ENCODE data around the gene PLD4. TPM values are rescaled to one million over a fixed set of nuclear protein-coding genes. Genes with fewer than 3 reads are reported as not detected.

The PLD4 gene
- total and polyA plus RNA-seq, 9 of the 15 experiments (the other 6 are each of a cell fraction or from before 2014, with no cell fraction given), result 0.18 to 0.24 TPM; not detected in 7

DNA sequence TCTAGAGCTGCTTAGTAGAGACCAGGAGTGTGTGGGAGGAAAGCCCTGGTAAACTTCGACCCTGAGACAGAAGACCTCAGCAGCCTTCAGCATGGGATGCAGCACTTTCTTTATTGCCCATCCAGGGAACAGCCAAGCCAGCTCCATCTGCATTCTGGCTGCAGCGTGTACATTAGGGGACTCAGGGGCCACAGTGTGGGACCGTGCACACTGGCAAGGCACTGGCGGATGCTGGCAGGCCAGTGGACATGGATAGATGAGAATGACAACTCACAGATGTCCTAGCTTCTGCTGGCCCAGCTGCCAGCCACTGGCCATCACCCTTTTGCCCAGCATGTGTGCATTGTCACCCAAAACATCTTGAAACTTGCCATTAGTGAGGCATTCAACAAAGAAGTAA, 12.5 kb downstream of the PLD4 start:
- Histone ChIP-seq H3K4me3 (no peak overlapping the region), H3K4me2 (ENCODE audit: insufficient read depth, low read length) (no peak overlapping the region), H3K9me1 (ENCODE audit: control insufficient read depth, insufficient read depth, low read length) (no peaks in the 10 kb centered on the region), H2AFZ (ENCODE audit: low read depth, low read length) (no peak overlapping the region), H3K9me3 (replicated peaks; ENCODE audit: control insufficient read depth, insufficient read depth, low read depth, low read length) (no peaks in the 10 kb centered on the region), H3K79me2 (ENCODE audit: control insufficient read depth, insufficient read depth, low read length) (no peaks in the 10 kb centered on the region), H3K36me3 (ENCODE audit: control insufficient read depth, insufficient read depth, low read length) (no peaks in the 10 kb centered on the region), H3K27ac (ENCODE audit: extremely low read depth, low read depth, low read length) (no peak overlapping the region), H4K20me1 (replicated peaks; ENCODE audit: control insufficient read depth, insufficient read depth, low read length) (no peaks in the 10 kb centered on the region; the same call in 1 of the 2 replicates), H3K4me1 (replicated peaks in 1 of 2; ENCODE audit: control insufficient read depth in 2 of 2, insufficient read depth in 2 of 2, low read length in 2 of 2) (peaks cover 0 to 12% of the 10 kb centered on the region in 2 experiments; a peak in 2 of 5 replicates), H3K27me3 (ENCODE audit: control insufficient read depth in 2 of 2, insufficient read depth in 2 of 2, low read length in 2 of 2) (peaks cover 5 to 52% of the 10 kb centered on the region in 2 experiments; a peak in 4 of 5 replicates), H3K9ac (ENCODE audit: insufficient read depth in 1 of 2, low read depth in 2 of 2, low read length in 2 of 2) (no peak overlapping the region)
- DNase-seq (ENCODE audit: extremely low read depth in 1 of 4, low spot score in 3 of 4), result no peak
- no TSS peak for BruUV-seq (replicated peaks)
- in situ Hi-C loops (cut with MboI) (no loop called here), intact Hi-C loops (cut with micrococcal nuclease) (no loop called here)
- no peak for FAIRE-seq
- no peak for ATAC-seq
- ChIA-PET CTCF (ENCODE audit: low intra/inter-chr PET ratio) (no interaction called here), POLR2A (interaction anchor here (0.6 kb wide), 1 partner anchor 35 kb away, joined by 3 read pairs; no protein-coding TSS in a partner anchor)
- 0% methylated on average over 3 of the region's 4 CpGs for WGBS (ENCODE audit: insufficient coverage, low coverage, missing lambda C conversion rate)
- no peak for TF ChIP-seq GABPB2 (CRISPR knock-in tag; conservative IDR thresholded peaks at IDR 0.05)

DNA sequence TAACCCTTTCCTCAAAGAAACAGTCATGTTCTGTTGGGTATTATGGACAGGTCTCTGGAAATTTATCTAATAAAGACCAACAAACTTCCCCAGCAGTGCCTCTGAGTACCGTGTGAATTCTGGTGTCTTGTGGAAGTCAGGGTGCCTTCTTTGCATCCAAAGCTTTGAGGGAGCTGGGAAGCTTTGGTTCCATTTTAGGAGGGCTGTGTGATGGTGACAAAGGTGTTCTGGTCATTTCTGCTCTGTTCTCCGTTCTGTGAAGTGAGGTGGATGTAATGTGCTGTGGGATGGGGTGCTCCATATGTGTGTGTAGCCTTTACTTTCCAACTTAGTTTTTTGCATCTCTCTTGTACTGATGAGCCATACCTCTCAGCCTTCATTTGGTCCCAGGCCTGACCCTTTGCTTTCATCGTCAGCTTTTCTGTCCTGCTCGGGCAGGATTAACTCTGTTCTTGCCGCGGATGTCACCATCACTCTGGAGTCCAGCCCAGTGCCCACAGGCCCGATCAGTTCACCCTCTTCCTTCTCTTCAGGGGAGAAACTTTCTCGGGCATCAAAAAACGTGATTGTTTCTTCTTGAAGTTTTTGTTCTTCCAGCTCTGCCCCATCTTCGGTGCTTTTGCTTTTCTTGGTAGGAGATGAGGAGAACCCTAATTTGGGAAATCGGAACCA, 13.2 kb downstream of the PLD4 start:
- no peak for FAIRE-seq
- no peaks in the 10 kb centered on the region; the same call in 1 of the 2 replicates for H4K20me1 ChIP-seq (replicated peaks; ENCODE audit: control insufficient read depth, insufficient read depth, low read length)
- H3K4me3 ChIP-seq, result no peak overlapping the region
- no peak for ATAC-seq
- no peaks in the 10 kb centered on the region for H3K36me3 ChIP-seq (ENCODE audit: control insufficient read depth, insufficient read depth, low read length)
- H3K9me1 ChIP-seq (ENCODE audit: control insufficient read depth, insufficient read depth, low read length), result no peaks in the 10 kb centered on the region
- intact Hi-C loops (cut with micrococcal nuclease), result no loop called here
- ChIA-PET CTCF (ENCODE audit: low intra/inter-chr PET ratio) (no interaction called here), POLR2A (no interaction called here)
- H3K4me1 ChIP-seq (replicated peaks in 1 of 2; ENCODE audit: control insufficient read depth in 2 of 2, insufficient read depth in 2 of 2, low read length in 2 of 2), result peaks cover 0 to 5% of the 10 kb centered on the region in 2 experiments; a peak in 2 of 5 replicates
- in situ Hi-C loops (cut with MboI), result no loop called here
- BruUV-seq (replicated peaks), result no TSS peak
- no peak overlapping the region for H2AFZ ChIP-seq (ENCODE audit: low read depth, low read length)
- no peak overlapping the region for H3K4me2 ChIP-seq (ENCODE audit: insufficient read depth, low read length)
- peaks cover 5 to 58% of the 10 kb centered on the region in 2 experiments; a peak in 4 of 5 replicates for H3K27me3 ChIP-seq (ENCODE audit: control insufficient read depth in 2 of 2, insufficient read depth in 2 of 2, low read length in 2 of 2)
- no peaks in the 10 kb centered on the region for H3K9me3 ChIP-seq (replicated peaks; ENCODE audit: control insufficient read depth, insufficient read depth, low read depth, low read length)
- DNase-seq (ENCODE audit: extremely low read depth in 1 of 4, low spot score in 3 of 4), result no peak
- no peak overlapping the region for H3K9ac ChIP-seq (ENCODE audit: insufficient read depth in 1 of 2, low read depth in 2 of 2, low read length in 2 of 2)
- no peaks in the 10 kb centered on the region for H3K79me2 ChIP-seq (ENCODE audit: control insufficient read depth, insufficient read depth, low read length)
- no peak overlapping the region for H3K27ac ChIP-seq (ENCODE audit: extremely low read depth, low read depth, low read length)
- 3% methylated on average over 10 of the region's 11 CpGs for whole genome bisulfite sequencing (ENCODE audit: insufficient coverage, low coverage, missing lambda C conversion rate)
- TF ChIP-seq CEBPB (tag; IDR thresholded peaks at IDR 0.05) (no peak), PTBP1 (IDR thresholded peaks at IDR 0.05; ENCODE audit: low read depth, low read length) (no peak), NELFE (IDR thresholded peaks at IDR 0.05; ENCODE audit: insufficient read depth, insufficient read length) (no peak), GABPA (tag; conservative IDR thresholded peaks at IDR 0.05; ENCODE audit: low read depth) (no peak), EWSR1 (IDR thresholded peaks at IDR 0.05; ENCODE audit: borderline replicate concordance, low read depth, partially characterized antibody) (no peak), JUN (IDR thresholded peaks at IDR 0.05; ENCODE audit: borderline replicate concordance, low read depth, low read length) (no peak), JUN (CRISPR knock-in tag; IDR thresholded peaks at IDR 0.05; ENCODE audit: borderline replicate concordance) (no peak), PURB (CRISPR knock-in tag; IDR thresholded peaks at IDR 0.05; ENCODE audit: low read depth) (no peak), ZNF408 (CRISPR knock-in tag; IDR thresholded peaks at IDR 0.05; ENCODE audit: low read depth) (no peak), FIP1L1 (IDR thresholded peaks at IDR 0.05; ENCODE audit: low read depth, low read length, poor library complexity, severe bottlenecking) (no peak), PCBP2 (IDR thresholded peaks at IDR 0.05; ENCODE audit: low read depth, low read length, poor library complexity, severe bottlenecking) (no peak)
- TF ChIP-seq, protein P1, sequence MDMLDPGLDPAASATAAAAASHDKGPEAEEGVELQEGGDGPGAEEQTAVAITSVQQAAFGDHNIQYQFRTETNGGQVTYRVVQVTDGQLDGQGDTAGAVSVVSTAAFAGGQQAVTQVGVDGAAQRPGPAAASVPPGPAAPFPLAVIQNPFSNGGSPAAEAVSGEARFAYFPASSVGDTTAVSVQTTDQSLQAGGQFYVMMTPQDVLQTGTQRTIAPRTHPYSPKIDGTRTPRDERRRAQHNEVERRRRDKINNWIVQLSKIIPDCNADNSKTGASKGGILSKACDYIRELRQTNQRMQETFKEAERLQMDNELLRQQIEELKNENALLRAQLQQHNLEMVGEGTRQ (CRISPR knock-in tag; IDR thresholded peaks at IDR 0.05), result no peak
- TF ChIP-seq, protein P2, sequence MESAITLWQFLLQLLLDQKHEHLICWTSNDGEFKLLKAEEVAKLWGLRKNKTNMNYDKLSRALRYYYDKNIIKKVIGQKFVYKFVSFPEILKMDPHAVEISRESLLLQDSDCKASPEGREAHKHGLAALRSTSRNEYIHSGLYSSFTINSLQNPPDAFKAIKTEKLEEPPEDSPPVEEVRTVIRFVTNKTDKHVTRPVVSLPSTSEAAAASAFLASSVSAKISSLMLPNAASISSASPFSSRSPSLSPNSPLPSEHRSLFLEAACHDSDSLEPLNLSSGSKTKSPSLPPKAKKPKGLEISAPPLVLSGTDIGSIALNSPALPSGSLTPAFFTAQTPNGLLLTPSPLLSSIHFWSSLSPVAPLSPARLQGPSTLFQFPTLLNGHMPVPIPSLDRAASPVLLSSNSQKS (CRISPR knock-in tag; IDR thresholded peaks at IDR 0.05), result no peak
